NCI-H187 treated with DMSO at 0.1 percent for 48 hours (cell line): ENCODE data around the gene OR2W3.

ENCODE experiments used
- DNase-seq: peaks from one replicate; lab custom pipeline; 2025; lab: John Stamatoyannopoulos, UW

The OR2W3 gene

GRCh38 chr1:247895163-247895637 is at the start of gene OR2W3:
Gene OR2W3 (plus strand): TSS chr1:247895587. CDS start chr1:247895587, 0 bp downstream.
- no peak for DNase-seq

- DNase-seq: no peak
Measured at GRCh38 chr1:247845693-247846017, 49.7 kb upstream of the OR2W3 start.

GRCh38 chr1:247848346-247848745 is 47.0 kb upstream of the OR2W3 start:
- no peak for DNase-seq

GRCh38 chr1:247849616-247850015 is 45.8 kb upstream of the OR2W3 start:
- no peak for DNase-seq

- DNase-seq: no peak
Measured at GRCh38 chr1:247854899-247855545, 40.4 kb upstream of the OR2W3 start.

GRCh38 chr1:247855911-247856310 is 39.5 kb upstream of the OR2W3 start:
- no peak for DNase-seq

- no peak for DNase-seq
Measured at GRCh38 chr1:247857069-247857984, 38.1 kb upstream of the OR2W3 start, which contains the start of gene TRIM58. Gene TRIM58 (plus strand): TSS chr1:247857187. CDS start chr1:247857247, 60 bp downstream.

GRCh38 chr1:247857985-247858619 is 37.3 kb upstream of the OR2W3 start:
- DNase-seq: no peak

- DNase-seq: no peak
Measured at GRCh38 chr1:247862756-247863155, 32.6 kb upstream of the OR2W3 start.

GRCh38 chr1:247864644-247865043 is 30.7 kb upstream of the OR2W3 start:
- DNase-seq: no peak

- no peak for DNase-seq
Measured at GRCh38 chr1:247865416-247865815, 30.0 kb upstream of the OR2W3 start.

GRCh38 chr1:247883346-247883745 is 12.0 kb upstream of the OR2W3 start:
- DNase-seq: no peak

GRCh38 chr1:247884797-247885413 is 10.5 kb upstream of the OR2W3 start:
- no peak for DNase-seq

- no peak for DNase-seq
Measured at GRCh38 chr1:247895976-247896375, 589 bp downstream of the OR2W3 start.

- no peak for DNase-seq
Measured at GRCh38 chr1:247904122-247904521, 8.7 kb downstream of the OR2W3 start.

- no peak for DNase-seq
Measured at GRCh38 chr1:247905181-247905580, 9.8 kb downstream of the OR2W3 start.

- no peak for DNase-seq
Measured at GRCh38 chr1:247905910-247906503, 10.6 kb downstream of the OR2W3 start.

GRCh38 chr1:247906504-247907047 is 11.2 kb downstream of the OR2W3 start:
- no peak for DNase-seq

- DNase-seq: no peak
Measured at GRCh38 chr1:247908766-247909165, 13.4 kb downstream of the OR2W3 start.

- DNase-seq: no peak
Measured at GRCh38 chr1:247913786-247914185, 18.4 kb downstream of the OR2W3 start.

- no peak for DNase-seq
Measured at GRCh38 chr1:247914941-247915662, 19.7 kb downstream of the OR2W3 start.
